Stimulated activated CD8-positive, alpha-beta memory T cell treated with anti-CD3 and anti-CD28 coated beads, Interleukin-12 subunit alpha, Interleukin-12 subunit beta, amount 100 ng/mL, for 1 hour (primary cell): ENCODE data around the gene TMOD3.
A peak's percentile ranks its signal among the peaks of the same experiment; 100 is the strongest.

Experiments used
- DNase-seq: peaks from one replicate; pipeline ENCODE4 v3.0.0-alpha.2; 2020; ENCODE audit warnings: low read depth

Gene TMOD3

GRCh38 chr15:51828621-51829375 is 655 bp upstream of the TMOD3 start:
- no peak for DNase-seq

- no peak for DNase-seq
Measured at GRCh38 chr15:51830276-51830806, 888 bp downstream of the TMOD3 start.

GRCh38 chr15:51833772-51834171 is 4.3 kb downstream of the TMOD3 start:
- DNase-seq, result no peak

- no peak for DNase-seq
Measured at GRCh38 chr15:51837792-51838251, 8.4 kb downstream of the TMOD3 start.

GRCh38 chr15:51838270-51838669 is 8.8 kb downstream of the TMOD3 start:
- no peak for DNase-seq

- no peak for DNase-seq
Measured at GRCh38 chr15:51840692-51841091, 11.2 kb downstream of the TMOD3 start.

GRCh38 chr15:51841406-51842040 is 12.1 kb downstream of the TMOD3 start:
- DNase-seq, result no peak

- no peak for DNase-seq
Measured at GRCh38 chr15:51842265-51842664, 12.8 kb downstream of the TMOD3 start.

GRCh38 chr15:51842852-51843737 is 13.6 kb downstream of the TMOD3 start:
- DNase-seq, result no peak

- DNase-seq, result no peak
Measured at GRCh38 chr15:51844747-51845426, 15.4 kb downstream of the TMOD3 start.

- no peak for DNase-seq
Measured at GRCh38 chr15:51846066-51846462, 16.6 kb downstream of the TMOD3 start.

- no peak for DNase-seq
Measured at GRCh38 chr15:51846463-51847230, 17.2 kb downstream of the TMOD3 start.

- no peak for DNase-seq
Measured at GRCh38 chr15:51848811-51849210, 19.4 kb downstream of the TMOD3 start.

GRCh38 chr15:51849860-51850259 is 20.4 kb downstream of the TMOD3 start:
- DNase-seq, result no peak

GRCh38 chr15:51853998-51854397 is 24.5 kb downstream of the TMOD3 start:
- DNase-seq, result no peak

- DNase-seq, result no peak
Measured at GRCh38 chr15:51855612-51856011, 26.2 kb downstream of the TMOD3 start.

GRCh38 chr15:51856714-51857380 is 27.4 kb downstream of the TMOD3 start:
- DNase-seq, result no peak

GRCh38 chr15:51861557-51862359 is 32.3 kb downstream of the TMOD3 start:
- peak; percentile 37 for DNase-seq

- no peak for DNase-seq
Measured at GRCh38 chr15:51863131-51863530, 33.7 kb downstream of the TMOD3 start.
